Peyer's patch (tissue), 4 donors: ENCODE data around the gene VSIR.

Source experiments
- POLR2A ChIP-seq, 2 donors: fragments of 450-650 bp; IDR thresholded peaks; one replicate each; pipeline ENCODE4 v1.5.1; 2017; ENCODE audit warnings: antibody characterized with exemption in 2 of 2, mild to moderate bottlenecking in 2 of 2, moderate library complexity in 2 of 2
- TF ChIP-seq, protein P1 (sequence below), 6 experiments: fragments of 450-650 bp in 4 of 6; fragments of 200-600 bp in 2 of 6; sonication (generic) in 1 of 6; IDR thresholded peaks; one replicate each; pipeline ENCODE4 v1.5.1; 2017 to 2019; ENCODE audit warnings: antibody characterized with exemption in 6 of 6, mild to moderate bottlenecking in 3 of 6, moderate library complexity in 1 of 6

DNA sequence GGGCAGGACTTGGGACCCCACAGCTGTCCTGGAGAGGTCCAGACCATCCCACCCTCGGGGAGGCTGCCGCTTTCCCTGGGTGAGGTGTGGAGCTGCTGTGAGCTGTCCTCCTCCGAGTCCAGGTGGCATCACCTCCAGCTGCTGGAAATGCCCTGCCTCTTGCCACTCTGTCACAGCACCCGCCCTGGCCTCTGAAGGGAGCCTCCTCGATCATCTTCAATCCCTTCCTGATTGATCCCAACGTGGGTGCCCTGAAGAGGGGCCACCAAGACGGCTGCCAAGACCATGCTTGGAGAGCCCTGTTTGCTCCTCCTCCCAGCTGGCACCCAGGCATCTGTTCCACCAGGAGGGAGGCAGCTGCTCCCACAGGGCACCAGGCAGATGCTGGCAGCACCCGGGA lies 58.3 kb downstream of the VSIR start:
- TF ChIP-seq, protein P1, sequence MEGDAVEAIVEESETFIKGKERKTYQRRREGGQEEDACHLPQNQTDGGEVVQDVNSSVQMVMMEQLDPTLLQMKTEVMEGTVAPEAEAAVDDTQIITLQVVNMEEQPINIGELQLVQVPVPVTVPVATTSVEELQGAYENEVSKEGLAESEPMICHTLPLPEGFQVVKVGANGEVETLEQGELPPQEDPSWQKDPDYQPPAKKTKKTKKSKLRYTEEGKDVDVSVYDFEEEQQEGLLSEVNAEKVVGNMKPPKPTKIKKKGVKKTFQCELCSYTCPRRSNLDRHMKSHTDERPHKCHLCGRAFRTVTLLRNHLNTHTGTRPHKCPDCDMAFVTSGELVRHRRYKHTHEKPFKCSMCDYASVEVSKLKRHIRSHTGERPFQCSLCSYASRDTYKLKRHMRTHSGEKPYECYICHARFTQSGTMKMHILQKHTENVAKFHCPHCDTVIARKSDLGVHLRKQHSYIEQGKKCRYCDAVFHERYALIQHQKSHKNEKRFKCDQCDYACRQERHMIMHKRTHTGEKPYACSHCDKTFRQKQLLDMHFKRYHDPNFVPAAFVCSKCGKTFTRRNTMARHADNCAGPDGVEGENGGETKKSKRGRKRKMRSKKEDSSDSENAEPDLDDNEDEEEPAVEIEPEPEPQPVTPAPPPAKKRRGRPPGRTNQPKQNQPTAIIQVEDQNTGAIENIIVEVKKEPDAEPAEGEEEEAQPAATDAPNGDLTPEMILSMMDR (IDR thresholded peaks at IDR 0.05) = no peak
- TF ChIP-seq POLR2A (IDR thresholded peaks at IDR 0.05) = no peak
